Neural progenitor cell (in vitro differentiated cells): ENCODE measurements around the gene PPP1CA. TPM values are rescaled to one million over a fixed set of nuclear protein-coding genes. Genes with fewer than 3 reads are reported as not detected.

Experiments
- DNase-seq: peaks from one replicate; pipeline ENCODE4 v3.0.0-alpha.2; 2016; ENCODE audit warnings: low spot score
- H2AFZ ChIP-seq: fragments of 200-600 bp; sonication (generic); replicated peaks from 2 replicates; pipeline ENCODE4 v1.6.1; 2016; ENCODE audit warnings: antibody characterized with exemption
- H3F3A ChIP-seq: fragments of 200-600 bp; sonication (generic); 2 replicates; pipeline ENCODE4 v1.6.1; 2016; ENCODE audit warnings: antibody characterized with exemption, low read depth
- H3K27ac ChIP-seq: fragments of 200-600 bp; sonication (generic); 2 replicates; pipeline ENCODE4 v1.5.1; 2016; ENCODE audit warnings: mild to moderate bottlenecking
- H3K27me3 ChIP-seq: fragments of 200-600 bp; sonication (generic); 2 replicates; pipeline ENCODE4 v1.6.1; 2016; ENCODE audit warnings: mild to moderate bottlenecking, moderate library complexity
- H3K36me3 ChIP-seq: fragments of 200-600 bp; sonication (generic); 2 replicates; pipeline ENCODE4 v1.5.1; 2016
- H3K4me1 ChIP-seq: fragments of 200-600 bp; sonication (generic); 2 replicates; pipeline ENCODE4 v1.6.1; 2016; ENCODE audit warnings: mixed run types
- H3K4me2 ChIP-seq: fragments of 200-600 bp; sonication (generic); 2 replicates; pipeline ENCODE4 v1.6.1; 2016
- H3K4me3 ChIP-seq: fragments of 200-600 bp; sonication (generic); 2 replicates; pipeline ENCODE4 v1.5.1; 2016
- H3K79me2 ChIP-seq: fragments of 200-600 bp; sonication (generic); 2 replicates; pipeline ENCODE4 v1.6.1; 2016; ENCODE audit warnings: low read depth
- H3K9ac ChIP-seq: fragments of 200-600 bp; sonication (generic); 2 replicates; pipeline ENCODE4 v1.6.1; 2016
- H3K9me3 ChIP-seq: fragments of 200-600 bp; sonication (generic); 2 replicates; pipeline ENCODE4 v1.5.1; 2016; ENCODE audit warnings: low read depth
- H4K20me1 ChIP-seq: fragments of 200-600 bp; sonication (generic); 2 replicates; pipeline ENCODE4 v1.6.1; 2016; ENCODE audit warnings: low read depth
- H3K27ac Mint-ChIP-seq: 3 replicates; pipeline ENCODE4 v1.8.0; 2021; ENCODE audit warnings: mixed read lengths
- H3K27me3 Mint-ChIP-seq: 2 replicates; pipeline ENCODE4 v1.8.0; 2022; ENCODE audit warnings: low read depth, mild to moderate bottlenecking, inconsistent platforms, moderate library complexity, mixed read lengths; ENCODE audit not compliant: insufficient read depth
- H3K36me3 Mint-ChIP-seq: 3 replicates; pipeline ENCODE4 v1.8.0; 2021; ENCODE audit warnings: mixed read lengths
- H3K4me1 Mint-ChIP-seq: 3 replicates; pipeline ENCODE4 v1.8.0; 2021; ENCODE audit warnings: mixed read lengths
- H3K4me3 Mint-ChIP-seq: 3 replicates; pipeline ENCODE4 v1.8.0; 2021; ENCODE audit warnings: mild to moderate bottlenecking, moderate library complexity, mixed read lengths
- H3K9me3 Mint-ChIP-seq: 3 replicates; pipeline ENCODE4 v1.8.0; 2020; ENCODE audit warnings: mixed read lengths
- CTCF ChIP-seq: fragments of 200-600 bp; sonication (generic); IDR thresholded peaks from 2 replicates; pipeline ENCODE4 v1.5.1; 2017; ENCODE audit warnings: antibody characterized with exemption, mild to moderate bottlenecking
- EZH2 ChIP-seq: fragments of 200-600 bp; sonication (generic); IDR thresholded peaks from 2 replicates; pipeline ENCODE4 v1.6.1; 2017; ENCODE audit warnings: antibody characterized with exemption, mild to moderate bottlenecking, moderate library complexity
- EZH2phosphoT487 ChIP-seq: fragments of 200-600 bp; sonication (generic); IDR thresholded peaks from 2 replicates; pipeline ENCODE4 v1.6.1; 2017; ENCODE audit warnings: antibody characterized with exemption
- total RNA-seq: library from RNA; depleted of rRNA; stranded (reverse); fragments of >200 nt; gene quantifications from 2 replicates; pipeline ENCODE4 v1.2.3, GENCODE V29; 2015; ENCODE audit warnings: low replicate concordance

PPP1CA gene
- total RNA-seq, 1 donor from 2014 or later = 102 TPM

GRCh38 chr11:67393437-67393836 is 8.2 kb downstream of the PPP1CA start:
- peaks cover 26% of the 10 kb centered on the region for H3K4me1 Mint-ChIP-seq
- no peak overlapping the region for H3K27ac Mint-ChIP-seq
- H3K27me3 Mint-ChIP-seq = peaks cover 2% of the 10 kb centered on the region
- Histone ChIP-seq H3K4me3 (no peak overlapping the region), H3K9ac (no peak overlapping the region), H3K27me3 (no peaks in the 10 kb centered on the region), H2AFZ (no peak overlapping the region), H3K36me3 (no peaks in the 10 kb centered on the region), H4K20me1 (peaks cover 9% of the 10 kb centered on the region), H3K9me3 (no peaks in the 10 kb centered on the region), H3K4me2 (no peak overlapping the region), H3K27ac (no peak overlapping the region), H3F3A (peaks cover 17% of the 10 kb centered on the region), H3K4me1 (peaks cover 4% of the 10 kb centered on the region), H3K79me2 (peaks cover 24% of the 10 kb centered on the region)
- DNase-seq = no peak
- peak overlapping the region; percentile 92 for H3K4me3 Mint-ChIP-seq
- no peak for TF ChIP-seq EZH2phosphoT487
- no peak for TF ChIP-seq EZH2
- TF ChIP-seq CTCF = no peak
- no peaks in the 10 kb centered on the region for H3K9me3 Mint-ChIP-seq
- H3K36me3 Mint-ChIP-seq = peaks cover 9% of the 10 kb centered on the region

GRCh38 chr11:67392183-67392715 is 9.4 kb downstream of the PPP1CA start:
- peaks cover 24% of the 10 kb centered on the region for H3K79me2 ChIP-seq
- peaks cover 4% of the 10 kb centered on the region for H3K4me1 ChIP-seq
- H3K27ac ChIP-seq = no peak overlapping the region
- H3K36me3 Mint-ChIP-seq = peaks cover 6% of the 10 kb centered on the region
- peak; percentile 44 for DNase-seq
- H3K36me3 ChIP-seq = no peaks in the 10 kb centered on the region
- H3K9me3 Mint-ChIP-seq = no peaks in the 10 kb centered on the region
- peaks cover 10% of the 10 kb centered on the region for H3F3A ChIP-seq
- no peaks in the 10 kb centered on the region for H3K27me3 ChIP-seq
- peak overlapping the region; percentile 92 for H3K4me3 Mint-ChIP-seq
- no peak for TF ChIP-seq EZH2
- peak; percentile 11 for TF ChIP-seq CTCF
- H3K27ac Mint-ChIP-seq = peak overlapping the region; percentile 85
- no peaks in the 10 kb centered on the region for H3K9me3 ChIP-seq
- H4K20me1 ChIP-seq = peaks cover 9% of the 10 kb centered on the region
- peak overlapping the region; percentile 70 for H3K9ac ChIP-seq
- peak overlapping the region; percentile 93 for H3K4me2 ChIP-seq
- H3K4me3 ChIP-seq = peak overlapping the region; percentile 53
- no peaks in the 10 kb centered on the region for H3K27me3 Mint-ChIP-seq
- H2AFZ ChIP-seq = no peak overlapping the region
- H3K4me1 Mint-ChIP-seq = peaks cover 26% of the 10 kb centered on the region

- Mint-ChIP-seq H3K27me3 (peaks cover 2% of the 10 kb centered on the region), H3K9me3 (no peaks in the 10 kb centered on the region), H3K4me3 (peak within 1 kb of the TSS; percentile 92), H3K27ac (peak within 1 kb of the TSS; percentile 85), H3K4me1 (peaks cover 29% of the 10 kb centered on the region), H3K36me3 (peaks cover 2% of the 10 kb centered on the region)
- Histone ChIP-seq H3K4me2 (peak within 1 kb of the TSS; percentile 93), H3K4me1 (peaks cover 4% of the 10 kb centered on the region), H3K27ac (peak within 1 kb of the TSS; percentile 32), H3K36me3 (no peaks in the 10 kb centered on the region), H3K27me3 (no peaks in the 10 kb centered on the region), H3F3A (peaks cover 10% of the 10 kb centered on the region), H3K9ac (peak within 1 kb of the TSS; percentile 70), H4K20me1 (peaks cover 9% of the 10 kb centered on the region), H2AFZ (peak within 1 kb of the TSS; percentile 52), H3K79me2 (peaks cover 24% of the 10 kb centered on the region), H3K4me3 (peak within 1 kb of the TSS; percentile 53), H3K9me3 (no peaks in the 10 kb centered on the region)
- DNase-seq = peak; percentile 99
- peak; percentile 50 for TF ChIP-seq EZH2
- TF ChIP-seq EZH2phosphoT487 = no peak
- no peak for TF ChIP-seq CTCF
These were observed 10.1 kb downstream of the PPP1CA start, which contains the start of gene RAD9A for GRCh38 chr11:67391304-67392182. TSS of gene RAD9A (plus strand) at chr11:67391986. CDS start at chr11:67392045, 59 bp downstream.
